ENCODE measurements around the gene COL12A1. TPM values are rescaled to one million over a fixed set of nuclear protein-coding genes. Genes with fewer than 3 reads are reported as not detected.

The COL12A1 gene
- total RNA-seq, 1 donor from 2014 or later = 1,307 TPM

DNA sequence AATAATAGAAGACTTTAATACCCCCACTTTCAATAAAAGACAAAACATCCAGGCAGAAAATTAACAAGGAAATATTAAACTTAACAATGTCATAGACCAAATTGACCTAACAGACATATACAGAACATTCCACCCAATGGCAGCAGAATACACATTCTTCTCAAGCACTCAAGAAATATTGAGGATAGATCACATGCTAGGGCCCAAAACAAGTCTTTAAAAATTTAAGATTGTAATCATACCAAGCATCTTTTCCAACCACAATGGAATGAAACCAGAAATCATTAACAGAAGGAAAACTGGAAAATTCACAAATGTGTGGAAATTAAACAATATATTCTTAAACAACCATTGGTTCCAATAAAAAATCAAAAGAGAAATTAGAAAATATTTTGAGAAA is 161.0 kb downstream of the COL12A1 start:
- DNase-seq (ENCODE audit: low spot score) = no peak

- DNase-seq (ENCODE audit: low spot score) = no peak
Observed at GRCh38 chr6:75041381-75041780, 164.5 kb downstream of the COL12A1 start.

Other genes starting within 250 kb of the COL12A1 start
- 50.3 TPM for gene COX7A2, start 37.7 kb upstream of the COL12A1 start, total RNA-seq (ENCODE audit: insufficient read depth, low replicate concordance)
- 138 TPM for gene TMEM30A, start 78.7 kb upstream of the COL12A1 start, total RNA-seq (ENCODE audit: insufficient read depth, low replicate concordance)